ENCODE results near the gene NEFH.
"Not testable (repeated sequence)": the region's sequence is repeated elsewhere in the genome, so short reads cannot be mapped to it uniquely, and the experiment has no call there.

The NEFH gene

DNA sequence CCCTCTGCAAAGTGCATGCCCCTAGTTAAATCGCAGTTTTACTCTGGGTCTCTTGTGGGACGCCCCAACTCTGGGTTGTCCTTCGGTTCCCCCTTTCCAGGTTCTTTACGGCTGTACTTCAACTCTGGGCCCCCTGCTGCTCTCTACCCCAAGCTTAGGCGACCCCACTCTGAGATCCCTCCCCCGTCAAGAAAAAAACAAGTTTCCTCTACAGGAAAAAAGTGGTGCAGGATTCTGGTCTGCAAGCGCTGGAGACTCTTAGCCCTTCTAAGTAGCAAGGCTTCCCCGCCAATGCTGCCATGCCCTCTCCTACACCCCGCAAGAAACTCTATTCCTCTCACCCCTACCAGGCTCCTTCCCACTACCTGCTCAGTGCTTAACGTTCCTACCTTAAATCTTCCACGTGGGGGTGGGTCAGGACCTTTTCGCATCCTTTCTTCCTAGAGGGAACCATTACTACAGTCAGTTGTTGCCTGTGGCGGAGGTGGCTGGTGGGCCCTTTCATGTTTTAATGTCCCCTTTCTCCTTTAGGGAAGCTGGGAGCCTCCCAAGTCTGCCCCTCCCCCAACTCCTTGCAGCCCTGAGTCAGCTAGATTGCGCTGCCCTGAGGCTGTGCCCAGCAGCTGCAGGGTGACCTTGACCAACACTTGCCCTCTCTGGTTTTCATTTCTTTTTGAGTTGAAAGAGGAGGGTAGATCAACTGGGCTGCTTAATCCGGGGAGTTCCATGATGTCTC is 1.4 kb downstream of the NEFH start:
- Histone ChIP-seq H3K27ac (no peak overlapping the region), H3K4me3 (peak overlapping the region; percentile 63), H3K36me3 (ENCODE audit: insufficient read depth, low read length) (no peaks in the 10 kb centered on the region), H3K9me3 (ENCODE audit: low read depth, low read length) (no peaks in the 10 kb centered on the region), H3K9ac (ENCODE audit: insufficient read length) (peak overlapping the region; percentile 26)
- TF ChIP-seq FOXP2 (optimal IDR thresholded peaks at IDR 0.05; ENCODE audit: control extremely low read depth, extremely low read length, insufficient read depth), result no peak
- no peak for DNase-seq (ENCODE audit: low read depth, low spot score)

DNA sequence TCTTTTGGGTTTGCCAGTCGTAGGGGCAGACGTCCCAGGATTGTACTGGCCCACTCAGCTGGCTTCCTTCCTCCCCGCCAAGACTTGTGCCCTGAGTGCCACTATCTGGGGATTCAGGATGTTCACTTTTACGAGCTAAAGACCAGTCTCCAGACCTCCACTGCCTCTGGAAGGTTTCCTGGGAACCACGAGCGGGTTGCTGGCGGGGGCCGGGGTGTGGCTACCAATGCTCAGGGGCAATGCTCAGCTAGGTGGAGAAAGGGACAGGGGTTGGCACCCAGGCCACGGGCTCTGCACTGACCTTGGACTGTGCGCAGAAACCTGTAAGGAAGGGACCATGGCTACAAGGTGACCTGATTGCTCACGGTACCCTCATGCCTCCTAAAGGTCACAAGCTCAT is 2.2 kb downstream of the NEFH start:
- H3K9ac ChIP-seq (ENCODE audit: insufficient read length), result no peak overlapping the region
- H3K4me3 ChIP-seq, result no peak overlapping the region
- H3K9me3 ChIP-seq (ENCODE audit: low read depth, low read length), result no peaks in the 10 kb centered on the region
- TF ChIP-seq POLR2AphosphoS5 (IDR thresholded peaks at IDR 0.05; ENCODE audit: borderline replicate concordance, low read depth, low read length) (no peak), FOXP2 (optimal IDR thresholded peaks at IDR 0.05; ENCODE audit: control extremely low read depth, extremely low read length, insufficient read depth) (no peak), EZH2 (IDR thresholded peaks at IDR 0.05) (no peak)
- no peak overlapping the region for H3K27ac ChIP-seq
- H3K36me3 ChIP-seq (ENCODE audit: insufficient read depth, low read length), result no peaks in the 10 kb centered on the region
- no peak for DNase-seq (ENCODE audit: low read depth, low spot score)

DNA sequence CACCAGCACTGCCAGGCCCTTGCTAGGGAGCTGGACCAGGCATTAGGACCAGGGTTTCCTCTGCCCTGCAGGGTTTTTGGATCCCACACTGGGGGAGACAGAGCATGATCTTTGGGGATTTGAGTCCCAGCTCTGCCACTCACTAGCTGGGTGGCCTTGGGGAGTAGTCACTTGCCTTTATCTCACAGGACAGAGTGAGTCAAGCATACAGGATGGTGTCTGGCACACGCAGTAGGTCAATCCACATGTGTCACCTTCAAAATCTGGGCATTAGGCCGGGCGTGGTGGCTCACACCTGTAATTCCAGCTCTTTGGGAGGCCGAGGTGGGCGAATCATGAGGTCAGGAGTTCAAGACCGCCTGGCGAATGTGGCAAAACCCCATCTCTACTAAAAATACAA is 2.7 kb downstream of the NEFH start:
- H3K27ac ChIP-seq, result no peak overlapping the region
- DNase-seq (ENCODE audit: low read depth, low spot score), result no peak
- no peaks in the 10 kb centered on the region for H3K36me3 ChIP-seq (ENCODE audit: insufficient read depth, low read length)
- no peak overlapping the region for H3K9ac ChIP-seq (ENCODE audit: insufficient read length)
- TF ChIP-seq FOXP2 (optimal IDR thresholded peaks at IDR 0.05; ENCODE audit: control extremely low read depth, extremely low read length, insufficient read depth), result no peak
- TF ChIP-seq POLR2AphosphoS5 (IDR thresholded peaks at IDR 0.05; ENCODE audit: borderline replicate concordance, low read depth, low read length), result no peak
- TF ChIP-seq EZH2 (IDR thresholded peaks at IDR 0.05), result no peak
- no peaks in the 10 kb centered on the region for H3K9me3 ChIP-seq (ENCODE audit: low read depth, low read length)
- H3K4me3 ChIP-seq, result no peak overlapping the region

DNA sequence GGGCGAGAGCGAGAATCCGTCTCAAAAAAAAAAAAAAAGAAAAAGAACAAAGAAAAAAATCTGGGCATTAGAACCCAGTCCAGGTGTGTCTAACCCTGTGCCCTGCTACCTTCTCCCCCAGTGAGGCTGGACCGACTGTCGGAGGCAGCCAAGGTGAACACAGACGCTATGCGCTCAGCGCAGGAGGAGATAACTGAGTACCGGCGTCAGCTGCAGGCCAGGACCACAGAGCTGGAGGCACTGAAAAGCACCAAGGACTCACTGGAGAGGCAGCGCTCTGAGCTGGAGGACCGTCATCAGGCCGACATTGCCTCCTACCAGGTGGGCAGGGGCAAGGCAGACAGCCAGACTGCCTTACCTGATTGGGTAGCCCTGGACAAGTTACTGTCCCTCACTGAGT is 3.2 kb downstream of the NEFH start:
- no peak for DNase-seq (ENCODE audit: low read depth, low spot score)
- H3K9me3 ChIP-seq (ENCODE audit: low read depth, low read length), result no peaks in the 10 kb centered on the region
- H3K9ac ChIP-seq (ENCODE audit: insufficient read length), result no peak overlapping the region
- H3K4me3 ChIP-seq, result no peak overlapping the region
- TF ChIP-seq FOXP2 (optimal IDR thresholded peaks at IDR 0.05; ENCODE audit: control extremely low read depth, extremely low read length, insufficient read depth), result no peak
- TF ChIP-seq POLR2AphosphoS5 (IDR thresholded peaks at IDR 0.05; ENCODE audit: borderline replicate concordance, low read depth, low read length), result no peak
- no peaks in the 10 kb centered on the region for H3K36me3 ChIP-seq (ENCODE audit: insufficient read depth, low read length)
- no peak overlapping the region for H3K27ac ChIP-seq

DNA sequence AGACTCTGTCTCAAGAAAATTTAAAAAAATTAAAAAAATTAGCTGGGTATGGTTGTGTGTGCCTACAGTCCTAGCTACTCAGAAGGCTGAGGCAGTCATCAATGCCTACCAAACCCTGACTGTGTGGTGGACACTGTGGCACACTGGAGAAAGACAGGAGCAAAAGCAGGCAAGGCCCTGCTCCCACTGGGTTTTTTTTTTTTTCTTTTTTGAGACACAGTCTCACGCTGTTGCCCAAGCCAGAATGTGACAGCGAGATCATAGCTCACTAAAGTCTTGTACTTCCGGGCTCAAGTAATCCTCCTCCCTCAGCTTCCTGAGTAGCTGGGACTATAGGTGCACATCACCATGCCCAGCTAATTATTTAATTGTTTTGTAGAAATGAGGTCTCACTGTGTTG is 4.6 kb downstream of the NEFH start:
- no peak overlapping the region for H3K27ac ChIP-seq
- no peak overlapping the region for H3K9ac ChIP-seq (ENCODE audit: insufficient read length)
- H3K4me3 ChIP-seq, result no peak overlapping the region
- no peak for DNase-seq (ENCODE audit: low read depth, low spot score)
- H3K9me3 ChIP-seq (ENCODE audit: low read depth, low read length), result no peaks in the 10 kb centered on the region
- no peaks in the 10 kb centered on the region for H3K36me3 ChIP-seq (ENCODE audit: insufficient read depth, low read length)
- TF ChIP-seq EZH2 (IDR thresholded peaks at IDR 0.05), result no peak
- TF ChIP-seq FOXP2 (optimal IDR thresholded peaks at IDR 0.05; ENCODE audit: control extremely low read depth, extremely low read length, insufficient read depth), result no peak
- TF ChIP-seq POLR2AphosphoS5 (IDR thresholded peaks at IDR 0.05; ENCODE audit: borderline replicate concordance, low read depth, low read length), result no peak

DNA sequence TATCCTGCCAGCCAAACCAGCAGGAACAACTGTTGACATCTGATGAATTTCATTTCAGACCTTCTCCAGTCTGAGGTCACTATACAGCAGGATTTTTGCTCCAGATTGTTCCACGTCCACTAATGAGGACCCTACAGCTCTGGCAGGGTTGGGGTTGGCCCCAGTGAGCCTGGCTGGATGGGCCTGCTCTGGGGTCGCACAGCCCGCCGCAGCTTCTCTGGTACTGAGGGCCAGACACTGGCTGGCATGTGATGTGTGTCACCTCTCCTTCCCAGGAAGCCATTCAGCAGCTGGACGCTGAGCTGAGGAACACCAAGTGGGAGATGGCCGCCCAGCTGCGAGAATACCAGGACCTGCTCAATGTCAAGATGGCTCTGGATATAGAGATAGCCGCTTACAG is 5.4 kb downstream of the NEFH start:
- Histone ChIP-seq H3K36me3 (ENCODE audit: insufficient read depth, low read length) (no peaks in the 10 kb centered on the region), H3K9ac (ENCODE audit: insufficient read length) (no peak overlapping the region), H3K4me3 (no peak overlapping the region), H3K9me3 (ENCODE audit: low read depth, low read length) (no peaks in the 10 kb centered on the region), H3K27ac (no peak overlapping the region)
- TF ChIP-seq FOXP2 (optimal IDR thresholded peaks at IDR 0.05; ENCODE audit: control extremely low read depth, extremely low read length, insufficient read depth), result no peak
- TF ChIP-seq EZH2 (IDR thresholded peaks at IDR 0.05), result no peak
- no peak for TF ChIP-seq POLR2AphosphoS5 (IDR thresholded peaks at IDR 0.05; ENCODE audit: borderline replicate concordance, low read depth, low read length)
- no peak for DNase-seq (ENCODE audit: low read depth, low spot score)

DNA sequence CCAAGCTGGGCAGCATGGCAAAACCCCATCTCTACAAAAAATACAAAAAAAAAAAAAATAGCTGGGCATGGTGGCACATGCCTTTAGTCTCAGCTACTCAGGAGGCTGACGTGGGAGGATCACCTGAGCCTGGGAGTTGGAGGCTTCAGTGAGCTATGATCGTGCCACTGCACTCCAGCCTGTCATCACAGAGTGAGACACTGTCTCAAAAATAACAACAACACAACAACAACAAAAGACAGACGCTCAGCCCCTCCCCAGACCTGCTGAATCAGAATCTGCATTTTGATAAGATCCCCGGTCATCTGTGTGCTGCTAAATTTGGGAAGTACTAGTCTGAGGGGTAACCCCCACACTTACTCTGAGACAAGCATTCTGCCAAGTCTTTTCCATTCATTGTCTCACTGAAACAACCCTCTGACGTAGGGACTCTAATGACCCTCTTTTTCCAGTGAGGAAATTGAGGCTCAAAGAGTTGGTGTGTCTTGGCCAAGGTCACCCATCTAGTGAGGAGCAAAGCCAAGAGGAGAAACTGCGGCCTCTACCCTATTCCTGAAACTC is 7.5 kb downstream of the NEFH start:
- no peak for DNase-seq (ENCODE audit: low read depth, low spot score)
- TF ChIP-seq FOXP2 (optimal IDR thresholded peaks at IDR 0.05; ENCODE audit: control extremely low read depth, extremely low read length, insufficient read depth) (no peak), POLR2AphosphoS5 (IDR thresholded peaks at IDR 0.05; ENCODE audit: borderline replicate concordance, low read depth, low read length) (no peak), EZH2 (IDR thresholded peaks at IDR 0.05) (no peak)
- no peaks in the 10 kb centered on the region for H3K9me3 ChIP-seq (ENCODE audit: low read depth, low read length)
- H3K27ac ChIP-seq, result no peak overlapping the region
- no peak overlapping the region for H3K4me3 ChIP-seq
- no peaks in the 10 kb centered on the region for H3K36me3 ChIP-seq (ENCODE audit: insufficient read depth, low read length)
- no peak overlapping the region for H3K9ac ChIP-seq (ENCODE audit: insufficient read length)

DNA sequence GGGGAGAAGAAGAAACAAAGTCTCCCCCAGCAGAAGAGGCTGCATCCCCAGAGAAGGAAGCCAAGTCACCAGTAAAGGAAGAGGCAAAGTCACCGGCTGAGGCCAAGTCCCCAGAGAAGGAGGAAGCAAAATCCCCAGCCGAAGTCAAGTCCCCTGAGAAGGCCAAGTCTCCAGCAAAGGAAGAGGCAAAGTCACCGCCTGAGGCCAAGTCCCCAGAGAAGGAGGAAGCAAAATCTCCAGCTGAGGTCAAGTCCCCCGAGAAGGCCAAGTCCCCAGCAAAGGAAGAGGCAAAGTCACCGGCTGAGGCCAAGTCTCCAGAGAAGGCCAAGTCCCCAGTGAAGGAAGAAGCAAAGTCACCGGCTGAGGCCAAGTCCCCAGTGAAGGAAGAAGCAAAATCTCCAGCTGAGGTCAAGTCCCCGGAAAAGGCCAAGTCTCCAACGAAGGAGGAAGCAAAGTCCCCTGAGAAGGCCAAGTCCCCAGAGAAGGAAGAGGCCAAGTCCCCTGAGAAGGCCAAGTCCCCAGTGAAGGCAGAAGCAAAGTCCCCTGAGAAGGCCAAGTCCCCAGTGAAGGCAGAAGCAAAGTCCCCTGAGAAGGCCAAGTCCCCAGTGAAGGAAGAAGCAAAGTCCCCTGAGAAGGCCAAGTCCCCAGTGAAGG is 9.2 kb downstream of the NEFH start:
- not testable (repeated sequence) for H3K36me3 ChIP-seq (ENCODE audit: insufficient read depth, low read length); H3K9me3 ChIP-seq (ENCODE audit: low read depth, low read length); DNase-seq (ENCODE audit: low read depth, low spot score); H3K4me3 ChIP-seq; H3K27ac ChIP-seq; H3K9ac ChIP-seq (ENCODE audit: insufficient read length)

DNA sequence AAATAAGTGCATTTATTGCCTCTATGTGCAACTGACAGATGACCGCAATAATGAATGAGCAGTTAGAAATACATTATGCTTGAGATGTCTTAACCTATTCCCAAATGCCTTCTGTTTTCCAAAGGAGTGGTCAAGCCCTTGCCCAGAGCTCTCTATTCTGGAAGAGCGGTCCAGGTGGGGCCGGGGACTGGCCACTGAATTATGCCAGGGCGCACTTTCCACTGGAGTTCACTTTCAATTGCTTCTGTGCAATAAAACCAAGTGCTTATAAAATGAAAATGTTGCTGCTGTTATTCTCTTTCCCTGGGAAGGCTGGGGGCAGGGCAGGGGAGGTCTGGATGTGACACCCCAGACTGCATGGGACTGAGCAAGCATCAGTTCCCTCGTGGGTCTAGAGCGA is 11.0 kb downstream of the NEFH start:
- TF ChIP-seq POLR2AphosphoS5 (IDR thresholded peaks at IDR 0.05; ENCODE audit: borderline replicate concordance, low read depth, low read length), result no peak
- no peak for TF ChIP-seq EZH2 (IDR thresholded peaks at IDR 0.05)
- no peak for TF ChIP-seq FOXP2 (optimal IDR thresholded peaks at IDR 0.05; ENCODE audit: control extremely low read depth, extremely low read length, insufficient read depth)
- Histone ChIP-seq H3K36me3 (ENCODE audit: insufficient read depth, low read length) (no peaks in the 10 kb centered on the region), H3K9ac (ENCODE audit: insufficient read length) (no peak overlapping the region), H3K27ac (no peak overlapping the region), H3K9me3 (ENCODE audit: low read depth, low read length) (no peaks in the 10 kb centered on the region), H3K4me3 (no peak overlapping the region)
- DNase-seq (ENCODE audit: low read depth, low spot score), result no peak

Measured in SK-N-MC (cell line).